Type B pancreatic cell (in vitro differentiated cells): ENCODE measurements around the gene IRF2BP1. TPM values are rescaled to one million over a fixed set of nuclear protein-coding genes. Genes with fewer than 3 reads are reported as not detected.

Source experiments
- DNase-seq: peaks from one replicate; pipeline ENCODE4 v3.0.0; 2021; ENCODE audit warnings: mixed read lengths; ENCODE audit not compliant: unreplicated experiment; ENCODE audit errors: extremely low spot score
- H3K27ac Mint-ChIP-seq: 2 replicates; pipeline ENCODE4 v1.8.0; 2021; ENCODE audit warnings: mild to moderate bottlenecking, mixed read lengths
- H3K27me3 Mint-ChIP-seq: 2 replicates; pipeline ENCODE4 v1.8.0; 2021; ENCODE audit warnings: mixed read lengths
- H3K36me3 Mint-ChIP-seq: 2 replicates; pipeline ENCODE4 v1.8.0; 2021; ENCODE audit warnings: mixed read lengths
- H3K4me1 Mint-ChIP-seq: one replicate; pipeline ENCODE4 v1.8.0; 2021; ENCODE audit warnings: mixed read lengths; ENCODE audit not compliant: unreplicated experiment
- H3K4me3 Mint-ChIP-seq: 2 replicates; pipeline ENCODE4 v1.8.0; 2021; ENCODE audit warnings: mild to moderate bottlenecking, mixed read lengths
- H3K9me3 Mint-ChIP-seq: 2 replicates; pipeline ENCODE4 v1.8.0; 2021; ENCODE audit warnings: mixed read lengths
- long read RNA-seq: library from polyadenylated mRNA; unstranded; transcript quantifications from one replicate; pipeline ENCODE4 v2.0.0, GENCODE V29; 2020
- total RNA-seq: library from RNA; stranded (reverse); gene quantifications from 2 replicates; pipeline ENCODE4 v1.2.1, GENCODE V29; 2021; ENCODE audit warnings: low replicate concordance
- TF ChIP-seq, protein P1 (sequence below): fragments of 200-600 bp; sonication (generic); conservative IDR thresholded peaks from 2 replicates; pipeline ENCODE4 v1.5.0; 2021; ENCODE audit warnings: antibody characterized with exemption, mild to moderate bottlenecking

The IRF2BP1 gene, protein sequence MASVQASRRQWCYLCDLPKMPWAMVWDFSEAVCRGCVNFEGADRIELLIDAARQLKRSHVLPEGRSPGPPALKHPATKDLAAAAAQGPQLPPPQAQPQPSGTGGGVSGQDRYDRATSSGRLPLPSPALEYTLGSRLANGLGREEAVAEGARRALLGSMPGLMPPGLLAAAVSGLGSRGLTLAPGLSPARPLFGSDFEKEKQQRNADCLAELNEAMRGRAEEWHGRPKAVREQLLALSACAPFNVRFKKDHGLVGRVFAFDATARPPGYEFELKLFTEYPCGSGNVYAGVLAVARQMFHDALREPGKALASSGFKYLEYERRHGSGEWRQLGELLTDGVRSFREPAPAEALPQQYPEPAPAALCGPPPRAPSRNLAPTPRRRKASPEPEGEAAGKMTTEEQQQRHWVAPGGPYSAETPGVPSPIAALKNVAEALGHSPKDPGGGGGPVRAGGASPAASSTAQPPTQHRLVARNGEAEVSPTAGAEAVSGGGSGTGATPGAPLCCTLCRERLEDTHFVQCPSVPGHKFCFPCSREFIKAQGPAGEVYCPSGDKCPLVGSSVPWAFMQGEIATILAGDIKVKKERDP
- 25.5 and 32.2 TPM in 2 replicates for total RNA-seq
- long read RNA-seq = 0 reads

DNA sequence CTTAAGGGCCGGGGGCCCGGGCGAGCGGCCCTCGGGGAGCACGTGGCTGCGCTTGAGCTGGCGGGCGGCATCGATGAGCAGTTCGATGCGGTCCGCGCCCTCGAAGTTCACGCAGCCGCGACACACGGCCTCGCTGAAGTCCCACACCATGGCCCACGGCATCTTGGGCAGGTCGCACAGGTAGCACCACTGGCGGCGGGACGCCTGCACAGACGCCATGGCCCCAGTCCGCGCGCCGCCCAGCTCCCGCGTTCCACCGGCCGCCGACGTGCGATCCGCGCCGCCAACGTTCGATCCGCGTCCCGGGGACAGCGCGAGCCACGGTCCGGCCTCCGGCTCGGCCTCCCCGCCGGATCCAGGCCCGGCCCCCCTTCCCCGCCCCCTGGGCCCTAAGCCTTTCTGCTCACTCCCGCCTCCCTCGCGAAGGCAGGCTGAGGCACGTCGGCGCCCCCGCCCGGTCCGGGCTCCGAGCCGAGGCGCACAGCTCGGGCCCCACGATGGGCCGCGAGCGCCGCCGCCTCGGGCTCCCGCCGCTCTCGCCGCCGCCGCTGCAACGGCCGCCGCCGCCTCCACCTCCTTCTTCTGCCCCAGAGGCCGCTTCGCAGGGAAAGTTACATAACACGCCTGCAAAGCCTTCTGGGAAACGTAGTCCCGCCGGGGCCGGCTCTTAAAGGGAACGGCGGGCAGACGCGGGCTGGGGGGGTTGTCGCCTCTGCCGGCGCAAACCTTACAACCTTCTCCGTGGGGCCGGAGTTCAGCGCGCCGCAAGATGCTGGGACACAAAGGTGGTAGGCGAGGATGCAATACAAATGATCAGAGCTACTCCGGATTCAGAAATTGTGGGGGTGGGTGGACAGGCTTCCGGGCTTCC lies at the start of gene IRF2BP1:
TSS of gene IRF2BP1 (minus strand) at position 586 of the 871 bp plus-strand sequence. CDS start at position 219, 367 bp downstream.
- no peaks in the 10 kb centered on the region for H3K27me3 Mint-ChIP-seq
- no peaks in the 10 kb centered on the region for H3K9me3 Mint-ChIP-seq
- peaks cover 27% of the 10 kb centered on the region for H3K4me1 Mint-ChIP-seq
- peaks cover 5% of the 10 kb centered on the region for H3K36me3 Mint-ChIP-seq
- DNase-seq = peak; percentile 94
- TF ChIP-seq, protein P1, sequence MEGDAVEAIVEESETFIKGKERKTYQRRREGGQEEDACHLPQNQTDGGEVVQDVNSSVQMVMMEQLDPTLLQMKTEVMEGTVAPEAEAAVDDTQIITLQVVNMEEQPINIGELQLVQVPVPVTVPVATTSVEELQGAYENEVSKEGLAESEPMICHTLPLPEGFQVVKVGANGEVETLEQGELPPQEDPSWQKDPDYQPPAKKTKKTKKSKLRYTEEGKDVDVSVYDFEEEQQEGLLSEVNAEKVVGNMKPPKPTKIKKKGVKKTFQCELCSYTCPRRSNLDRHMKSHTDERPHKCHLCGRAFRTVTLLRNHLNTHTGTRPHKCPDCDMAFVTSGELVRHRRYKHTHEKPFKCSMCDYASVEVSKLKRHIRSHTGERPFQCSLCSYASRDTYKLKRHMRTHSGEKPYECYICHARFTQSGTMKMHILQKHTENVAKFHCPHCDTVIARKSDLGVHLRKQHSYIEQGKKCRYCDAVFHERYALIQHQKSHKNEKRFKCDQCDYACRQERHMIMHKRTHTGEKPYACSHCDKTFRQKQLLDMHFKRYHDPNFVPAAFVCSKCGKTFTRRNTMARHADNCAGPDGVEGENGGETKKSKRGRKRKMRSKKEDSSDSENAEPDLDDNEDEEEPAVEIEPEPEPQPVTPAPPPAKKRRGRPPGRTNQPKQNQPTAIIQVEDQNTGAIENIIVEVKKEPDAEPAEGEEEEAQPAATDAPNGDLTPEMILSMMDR = no peak
- H3K4me3 Mint-ChIP-seq = peak within 1 kb of the TSS; percentile 99
- peak within 1 kb of the TSS; percentile 99 for H3K27ac Mint-ChIP-seq

DNA sequence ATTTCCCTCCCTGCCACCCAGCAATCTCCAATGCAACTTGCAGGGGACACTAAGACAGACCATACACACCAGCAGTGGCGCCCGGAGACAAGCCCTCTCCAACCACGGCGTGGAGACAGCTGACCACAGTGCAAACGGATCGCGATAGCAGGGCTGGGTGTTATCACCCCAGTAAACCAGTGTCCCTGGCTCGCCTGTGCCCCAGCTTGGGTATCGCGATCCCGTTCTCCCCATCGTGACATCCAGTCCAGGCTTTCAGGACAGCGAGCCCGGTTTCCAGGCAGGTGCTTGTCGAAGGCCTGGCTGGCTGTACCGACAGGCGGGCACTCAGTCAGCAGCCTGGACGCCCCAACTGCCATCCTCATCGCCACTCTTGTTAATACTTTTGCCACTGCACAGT lies 49.3 kb upstream of the IRF2BP1 start:
- H3K27ac Mint-ChIP-seq = no peak overlapping the region
- H3K4me1 Mint-ChIP-seq = no peaks in the 10 kb centered on the region
- no peaks in the 10 kb centered on the region for H3K36me3 Mint-ChIP-seq
- no peak overlapping the region for H3K4me3 Mint-ChIP-seq
- H3K27me3 Mint-ChIP-seq = peaks cover 71% of the 10 kb centered on the region
- H3K9me3 Mint-ChIP-seq = no peaks in the 10 kb centered on the region
- no peak for DNase-seq
- TF ChIP-seq, protein P1 = no peak

DNA sequence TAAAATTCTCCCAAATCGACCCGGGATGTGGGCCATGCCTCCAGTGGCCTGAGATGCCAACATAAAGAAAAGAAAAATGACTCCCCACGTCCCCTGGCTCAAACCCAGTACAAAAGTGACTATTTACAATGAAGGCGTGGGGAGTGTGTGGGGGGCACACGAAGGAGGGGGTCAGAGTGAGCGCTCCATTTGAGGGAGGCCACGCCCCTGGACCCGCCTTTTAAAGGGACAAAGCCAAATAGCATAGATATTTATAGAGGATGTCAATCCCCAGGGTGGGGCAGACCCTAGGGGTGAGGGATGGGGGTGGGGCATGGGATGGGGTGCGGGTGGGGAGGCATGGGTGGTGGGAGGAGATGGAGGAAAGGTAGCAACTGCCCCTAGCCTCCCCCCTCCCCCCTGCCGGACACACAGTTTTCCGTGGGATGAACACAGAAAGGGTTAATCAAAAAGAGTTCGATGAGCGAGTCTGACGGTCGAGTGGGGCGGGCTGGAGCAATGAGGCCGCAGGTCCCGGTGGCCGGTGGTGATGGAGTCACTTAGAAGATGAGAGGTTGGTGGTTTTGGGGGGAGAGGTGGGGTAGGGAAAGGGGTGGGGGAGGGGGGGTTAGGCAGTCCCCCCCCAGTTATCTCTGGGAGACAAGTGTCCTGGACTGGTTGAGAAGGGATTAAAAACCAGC lies 48.8 kb upstream of the IRF2BP1 start:
- H3K27ac Mint-ChIP-seq = no peak overlapping the region
- H3K27me3 Mint-ChIP-seq = peaks cover 76% of the 10 kb centered on the region
- no peak overlapping the region for H3K4me3 Mint-ChIP-seq

DNA sequence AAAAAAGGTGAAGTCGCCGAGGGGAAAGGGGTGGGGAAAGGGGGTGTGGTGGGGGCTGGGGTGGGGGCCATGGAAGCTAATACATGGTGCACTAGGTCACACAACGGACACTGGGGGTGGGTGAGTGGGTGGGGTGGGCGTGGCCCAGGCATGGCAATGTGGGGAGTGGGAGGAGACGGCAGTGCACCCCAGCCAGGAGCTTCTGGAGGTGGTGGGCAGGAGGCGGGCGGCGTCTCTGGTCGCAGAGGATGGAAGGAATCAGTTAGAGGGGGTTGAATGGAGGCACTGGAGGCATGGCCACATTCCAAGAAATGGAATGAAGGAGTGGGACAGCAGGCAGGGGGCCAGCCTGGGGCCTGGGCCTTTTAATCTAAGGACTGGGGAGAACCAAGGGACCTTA lies 47.8 kb upstream of the IRF2BP1 start:
- DNase-seq = no peak
- no peak overlapping the region for H3K27ac Mint-ChIP-seq
- no peaks in the 10 kb centered on the region for H3K4me1 Mint-ChIP-seq
- no peaks in the 10 kb centered on the region for H3K9me3 Mint-ChIP-seq
- H3K27me3 Mint-ChIP-seq = peaks cover 72% of the 10 kb centered on the region
- H3K4me3 Mint-ChIP-seq = no peak overlapping the region
- H3K36me3 Mint-ChIP-seq = no peaks in the 10 kb centered on the region
- TF ChIP-seq, protein P1 = no peak

More for the DNA sequence above, 48.8 kb upstream of the IRF2BP1 start:
- TF ChIP-seq, protein P1 = no peak
- no peaks in the 10 kb centered on the region for H3K4me1 Mint-ChIP-seq
- no peaks in the 10 kb centered on the region for H3K36me3 Mint-ChIP-seq
- no peaks in the 10 kb centered on the region for H3K9me3 Mint-ChIP-seq
- DNase-seq = no peak

DNA sequence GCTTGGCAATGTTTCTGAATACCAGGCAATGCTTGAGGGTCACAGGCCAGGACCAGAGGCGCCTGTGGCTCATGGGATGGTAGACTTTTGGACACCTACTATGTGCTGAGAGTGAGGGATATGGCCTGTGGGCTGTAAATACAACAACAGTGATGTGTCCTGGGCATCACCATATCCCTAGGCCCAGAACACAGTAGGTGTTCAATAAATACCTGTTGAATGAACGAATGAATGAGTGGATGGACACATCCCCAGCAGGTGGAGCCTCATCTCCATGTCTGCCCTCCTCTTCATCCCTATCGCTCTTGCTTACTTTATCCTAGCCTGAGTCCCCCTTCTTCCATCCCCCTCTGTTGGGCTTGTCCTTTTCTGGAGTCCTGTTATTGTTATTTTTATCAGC lies 45.1 kb upstream of the IRF2BP1 start:
- TF ChIP-seq, protein P1 = no peak
- H3K27me3 Mint-ChIP-seq = peaks cover 53% of the 10 kb centered on the region
- H3K9me3 Mint-ChIP-seq = no peaks in the 10 kb centered on the region
- no peak overlapping the region for H3K27ac Mint-ChIP-seq
- H3K4me3 Mint-ChIP-seq = no peak overlapping the region
- no peak for DNase-seq
- no peaks in the 10 kb centered on the region for H3K36me3 Mint-ChIP-seq
- H3K4me1 Mint-ChIP-seq = peaks cover 4% of the 10 kb centered on the region
